NCI-H2196 treated with DMSO at 0.1 percent for 48 hours (cell line): ENCODE data around the gene MYO5B.

Experiments used
- DNase-seq: peaks from one replicate; lab custom pipeline; 2025; ENCODE audit not compliant: unreplicated experiment; lab: John Stamatoyannopoulos, UW

MYO5B gene

DNA sequence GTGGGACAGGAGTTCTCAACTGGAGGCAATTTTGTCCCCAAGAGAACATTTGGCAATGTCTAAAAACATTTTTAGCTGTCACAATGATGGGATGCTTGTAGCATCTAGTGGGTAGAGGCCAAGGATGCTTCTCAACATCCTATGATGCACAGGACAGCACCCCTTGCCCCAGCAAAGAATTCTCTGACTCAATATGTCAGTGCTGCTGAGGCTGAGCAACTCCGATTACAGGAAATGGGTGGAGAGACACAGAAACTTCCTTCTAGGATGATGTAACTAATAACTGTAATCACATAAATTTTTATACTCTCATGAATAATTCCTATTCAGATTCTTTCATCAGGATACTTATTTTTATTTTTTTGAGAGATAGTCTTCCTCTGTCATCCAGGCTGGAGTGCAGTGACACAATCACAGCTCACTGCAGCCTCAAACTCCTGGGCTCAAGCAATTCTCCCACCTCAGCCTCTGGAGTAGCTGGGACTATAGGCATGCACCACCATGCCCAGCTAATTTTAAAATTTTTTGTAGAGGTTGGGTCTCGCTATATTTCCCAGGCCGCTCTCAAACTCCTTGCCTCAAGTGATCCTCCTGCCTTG is 261.3 kb downstream of the MYO5B start:
- DNase-seq: no peak

DNA sequence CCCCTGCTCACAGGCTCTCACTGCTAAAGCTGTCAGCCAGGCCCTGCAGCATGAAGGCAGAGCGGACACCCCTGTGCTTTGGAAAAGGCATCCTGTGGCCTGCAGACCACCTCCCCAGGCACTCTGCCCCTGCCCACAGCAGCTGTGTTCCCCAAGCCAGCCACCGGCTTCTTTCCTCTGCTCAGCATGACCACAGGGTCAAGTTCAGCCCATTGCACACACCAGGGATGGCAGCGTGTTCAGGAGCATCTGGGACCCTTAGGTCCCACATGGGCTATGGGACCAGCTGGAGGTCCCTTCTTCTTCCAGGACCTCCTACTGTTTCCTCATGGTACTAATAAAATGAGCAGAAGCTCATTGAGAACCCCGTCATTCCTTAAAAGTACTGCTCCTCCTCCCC is 263.2 kb downstream of the MYO5B start:
- no peak for DNase-seq

- no peak for DNase-seq
Measured at GRCh38 chr18:49931179-49931578, 263.8 kb downstream of the MYO5B start.

GRCh38 chr18:49926106-49926745 is 268.7 kb downstream of the MYO5B start:
- no peak for DNase-seq

- DNase-seq: no peak
Measured at GRCh38 chr18:49924293-49924983, 270.5 kb downstream of the MYO5B start.

DNA sequence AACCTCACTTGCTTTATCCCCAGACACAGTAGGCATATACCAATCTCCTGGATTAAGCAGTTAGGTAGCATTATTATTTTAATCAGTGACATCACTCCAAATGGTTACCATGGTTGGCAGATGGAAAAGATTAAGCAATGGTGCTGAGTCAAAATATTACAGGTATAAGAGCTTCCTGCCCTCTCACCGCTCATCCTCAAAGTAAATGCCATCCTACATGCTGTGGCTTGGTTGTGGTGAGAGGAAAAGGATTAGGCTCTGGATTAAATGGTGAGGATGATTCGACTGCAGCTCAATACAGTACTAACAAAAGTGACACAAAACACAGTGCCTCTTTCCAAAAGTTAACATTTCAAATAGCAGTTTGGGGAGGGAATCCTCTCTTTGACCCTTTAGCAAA is 272.7 kb downstream of the MYO5B start:
- no peak for DNase-seq

- DNase-seq: no peak
Measured at GRCh38 chr18:49921318-49921985, 273.5 kb downstream of the MYO5B start.

- DNase-seq: no peak
Measured at GRCh38 chr18:49920731-49921130, 274.2 kb downstream of the MYO5B start.

- no peak for DNase-seq
Measured at GRCh38 chr18:49917742-49918141, 277.2 kb downstream of the MYO5B start.

GRCh38 chr18:49915352-49915751 is 279.6 kb downstream of the MYO5B start:
- no peak for DNase-seq

DNA sequence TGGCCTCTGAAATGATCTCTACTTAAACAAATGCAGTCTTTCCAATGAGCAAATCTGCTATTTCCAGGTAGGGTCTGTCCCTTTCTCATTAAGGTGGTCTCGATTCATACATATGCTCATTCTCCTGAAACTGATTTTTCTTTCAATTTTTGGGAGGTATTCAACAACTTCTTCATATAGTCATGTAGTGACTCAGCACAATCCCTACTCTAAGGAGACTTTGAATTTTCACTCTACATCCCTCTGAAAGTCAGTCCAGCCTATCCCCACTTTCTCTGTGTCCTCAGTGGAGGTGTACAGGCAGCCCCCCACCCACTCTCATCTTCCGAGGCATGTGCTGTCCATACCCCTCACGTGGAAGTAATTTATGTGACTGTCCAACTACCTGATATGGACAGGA is 281.7 kb downstream of the MYO5B start:
- no peak for DNase-seq

DNA sequence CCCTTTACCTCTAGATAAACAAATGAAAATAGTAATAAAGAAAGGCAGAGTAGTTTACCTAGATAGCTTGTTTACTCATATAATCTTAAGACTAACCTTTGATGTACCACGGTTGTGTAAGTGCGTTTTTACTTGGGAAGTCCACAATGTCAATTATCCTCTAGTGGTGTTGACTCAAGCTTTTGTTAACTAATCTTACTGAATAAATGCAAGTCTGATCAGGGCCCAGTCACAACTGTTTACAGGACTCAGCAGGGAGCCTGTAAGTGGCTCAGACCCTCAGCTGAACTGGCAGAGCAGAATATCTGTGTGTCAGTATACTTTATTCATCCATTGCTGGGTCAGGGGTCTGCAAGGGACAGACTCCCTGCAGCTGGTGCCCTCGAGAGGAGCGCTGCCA is 283.5 kb downstream of the MYO5B start:
- no peak for DNase-seq

DNA sequence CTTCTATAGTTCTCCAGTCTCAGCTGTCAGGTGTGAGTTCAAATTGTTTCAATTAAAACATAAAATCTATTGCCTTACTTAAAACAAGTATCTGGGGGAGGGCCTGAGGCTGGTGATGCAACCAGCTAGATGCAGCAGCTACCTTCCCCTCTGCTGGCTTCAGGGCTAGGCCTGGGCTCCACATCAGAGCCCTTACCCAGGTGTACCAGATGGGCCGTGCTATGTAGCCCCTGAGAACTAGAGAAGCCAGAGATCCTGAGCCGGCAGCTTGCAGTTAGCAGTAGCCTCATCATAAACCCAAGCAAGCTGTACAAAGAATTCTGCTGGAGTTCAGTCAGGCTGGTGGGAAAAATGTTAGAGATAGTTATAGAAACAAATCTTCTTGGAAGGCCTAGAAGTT is 284.0 kb downstream of the MYO5B start:
- DNase-seq: no peak

GRCh38 chr18:49910019-49910418 is 284.9 kb downstream of the MYO5B start:
- DNase-seq: no peak

GRCh38 chr18:49907346-49907929 is 287.5 kb downstream of the MYO5B start:
- DNase-seq: peak; percentile 28

GRCh38 chr18:49905771-49906170 is 289.2 kb downstream of the MYO5B start:
- no peak for DNase-seq

GRCh38 chr18:49904871-49905555 is 289.9 kb downstream of the MYO5B start:
- DNase-seq: no peak

DNA sequence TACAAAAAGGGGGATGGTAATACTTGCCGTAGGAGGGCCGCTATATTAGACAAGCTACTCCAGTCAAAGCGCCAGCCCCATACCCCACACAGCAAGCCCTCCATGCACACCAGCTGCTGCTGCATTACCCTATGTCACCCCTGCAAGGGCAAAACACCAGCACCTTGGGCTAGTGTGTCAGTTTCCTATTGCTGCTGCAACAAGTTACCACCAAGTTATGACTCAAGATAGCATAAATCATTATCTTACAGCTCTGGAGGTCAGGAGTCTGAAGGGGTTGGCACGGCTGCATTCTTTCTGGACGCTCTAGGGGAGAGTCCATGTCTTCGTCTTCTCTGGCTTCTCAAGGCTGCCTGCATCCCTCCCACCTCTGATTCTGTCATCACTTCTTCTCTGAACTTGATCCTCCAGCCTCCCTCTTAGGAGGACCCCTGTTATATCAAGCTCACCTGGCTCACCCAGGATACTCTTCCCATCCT is 293.0 kb downstream of the MYO5B start:
- no peak for DNase-seq

DNA sequence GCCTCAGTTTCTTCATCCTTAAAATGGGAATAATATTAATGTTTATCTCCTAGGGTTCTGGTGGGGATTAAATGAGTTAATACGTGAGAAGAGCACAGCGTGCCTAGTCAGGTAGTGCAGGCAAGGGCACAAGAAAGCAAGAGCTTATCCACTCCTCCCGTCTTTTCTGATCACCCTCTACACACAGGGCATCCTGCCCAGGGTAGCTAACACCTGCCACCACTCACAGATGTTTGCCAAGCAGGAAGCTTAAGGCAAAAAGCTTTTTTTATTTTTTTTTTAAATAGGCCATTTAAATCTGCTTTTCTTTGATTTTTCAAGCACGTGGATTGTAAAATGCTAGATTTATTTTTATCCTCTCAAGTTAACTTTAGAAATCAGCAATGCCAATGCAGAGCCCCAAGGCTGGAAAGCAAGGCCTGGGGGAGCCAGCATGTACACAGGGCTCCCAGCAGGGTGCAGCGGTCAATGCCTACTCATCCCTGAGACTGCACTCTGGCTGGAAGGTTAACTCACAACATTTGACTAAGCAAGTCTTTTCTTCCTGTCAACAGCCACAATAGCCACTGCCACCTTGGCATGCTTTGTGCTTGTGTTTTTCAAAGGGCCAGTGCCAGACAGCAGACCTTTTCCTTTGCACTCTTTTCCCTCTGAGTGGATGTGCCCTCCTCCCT is 295.2 kb downstream of the MYO5B start:
- DNase-seq: peak; percentile 86

GRCh38 chr18:49898421-49898820 is 296.5 kb downstream of the MYO5B start:
- no peak for DNase-seq
